Gastroesophageal sphincter (tissue), 4 donors: ENCODE data around the gene SAMD8. TPM values are rescaled to one million over a fixed set of nuclear protein-coding genes. Genes with fewer than 3 reads are reported as not detected.

Source experiments
- ATAC-seq: fragments of 150-250 bp; one replicate; pipeline ENCODE4 v1.9.1; 2016; ENCODE audit warnings: mild to moderate bottlenecking, moderate library complexity
- H3K27ac ChIP-seq, 4 donors: fragments of 200-600 bp; sonication (generic) in 3 of 4; 1 replicate in 3 of 4; 2 replicates in 1 of 4; pipeline ENCODE4 v1.5.1; 2016 to 2019
- H3K27me3 ChIP-seq: fragments of 200-600 bp; sonication (generic); one replicate; pipeline ENCODE4 v1.5.1; 2019
- H3K36me3 ChIP-seq, 2 donors: fragments of 200-600 bp; sonication (generic); one replicate each; pipeline ENCODE4 v1.5.1; 2019; ENCODE audit warnings: control low read depth in 1 of 2
- H3K4me1 ChIP-seq, 3 donors: fragments of 200-600 bp; sonication (generic); 1 replicate in 2 of 3; 2 replicates in 1 of 3; pipeline ENCODE4 v1.5.1; 2016 to 2019; ENCODE audit warnings: control low read depth in 2 of 3
- H3K4me3 ChIP-seq, 2 donors: fragments of 200-600 bp; sonication (generic); one replicate each; pipeline ENCODE4 v1.5.1; 2019; ENCODE audit warnings: mild to moderate bottlenecking in 1 of 2, moderate library complexity in 1 of 2
- H3K9me3 ChIP-seq, 3 donors: fragments of 200-600 bp; sonication (generic); one replicate each; pipeline ENCODE4 v1.5.1; 2017 to 2019; ENCODE audit warnings: control low read depth in 2 of 3
- CTCF ChIP-seq, 4 experiments: fragments of 200-600 bp in 2 of 4; fragments of 450-650 bp in 2 of 4; sonication (generic) in 1 of 4; IDR thresholded peaks; one replicate each; pipeline ENCODE4 v1.5.1; 2017 to 2019; ENCODE audit warnings: antibody characterized with exemption in 4 of 4, mild to moderate bottlenecking in 2 of 4, moderate library complexity in 2 of 4
- EP300 ChIP-seq: sonication (generic); formaldehyde crosslinking; IDR thresholded peaks from one replicate; pipeline ENCODE4 v1.6.1; 2017; ENCODE audit warnings: antibody characterized with exemption, mild to moderate bottlenecking
- POLR2A ChIP-seq, 2 donors: fragments of 450-650 bp; IDR thresholded peaks; one replicate each; pipeline ENCODE4 v1.6.1; 2017; ENCODE audit warnings: antibody characterized with exemption in 2 of 2, mild to moderate bottlenecking in 2 of 2, moderate library complexity in 1 of 2
- POLR2AphosphoS5 ChIP-seq: sonication (generic); formaldehyde crosslinking; IDR thresholded peaks from one replicate; pipeline ENCODE4 v1.6.1; 2017; ENCODE audit warnings: antibody characterized with exemption
- WGBS, 2 donors: methylation state at CpG; one replicate each; pipeline ENCODE4 v1.1.5; 2018; ENCODE audit warnings: low coverage in 1 of 2; 5-methylcytosine and 5-hydroxymethylcytosine counted together
- total RNA-seq, 4 donors: library from RNA; depleted of rRNA; stranded (reverse); fragments of >200 nt; gene quantifications; one replicate each; pipeline ENCODE4 v1.1.0, GENCODE V29; 2016

Gene SAMD8
- total RNA-seq, 4 donors from 2014 or later: 23.2 to 33.8 (median 30.7) TPM

- no peak overlapping the region for H3K27ac ChIP-seq
- H3K36me3 ChIP-seq: no peaks in the 10 kb centered on the region
- no peaks in the 10 kb centered on the region for H3K9me3 ChIP-seq
- no peak for ATAC-seq
- no peaks in the 10 kb centered on the region for H3K27me3 ChIP-seq
- 32 to 41% methylated on average over 2 to 3 of the region's 3 CpGs for WGBS, 2 donors
- no peak for TF ChIP-seq EP300
- no peak for TF ChIP-seq POLR2AphosphoS5
- TF ChIP-seq POLR2A (IDR thresholded peaks at IDR 0.05): no peak
- no peak for TF ChIP-seq CTCF (IDR thresholded peaks at IDR 0.05)
- H3K4me3 ChIP-seq: no peak overlapping the region
- H3K4me1 ChIP-seq: peaks cover 0 to 30% (median 0%) of the 10 kb centered on the region in 3 donors
Observed at GRCh38 chr10:75137533-75138438, 26.3 kb downstream of the SAMD8 start.

- WGBS, 2 donors: 94 to 100% methylated on average over 2 to 3 of the region's 4 CpGs
- Histone ChIP-seq H3K27ac (no peak overlapping the region), H3K27me3 (no peaks in the 10 kb centered on the region), H3K9me3 (no peaks in the 10 kb centered on the region), H3K4me1 (peaks cover 0 to 52% (median 5%) of the 10 kb centered on the region in 3 donors), H3K4me3 (no peak overlapping the region), H3K36me3 (no peaks in the 10 kb centered on the region)
- no peak for TF ChIP-seq POLR2AphosphoS5
- TF ChIP-seq POLR2A (IDR thresholded peaks at IDR 0.05): no peak
- no peak for TF ChIP-seq CTCF (IDR thresholded peaks at IDR 0.05)
- TF ChIP-seq EP300: no peak
- ATAC-seq: no peak
Observed at GRCh38 chr10:75140246-75140645, 28.8 kb downstream of the SAMD8 start.

- Histone ChIP-seq H3K36me3 (no peaks in the 10 kb centered on the region), H3K9me3 (no peaks in the 10 kb centered on the region), H3K4me3 (no peak overlapping the region), H3K27ac (peak overlapping the region in 1 of 4 donors; percentile 22), H3K4me1 (peaks cover 0 to 41% (median 5%) of the 10 kb centered on the region in 3 donors), H3K27me3 (no peaks in the 10 kb centered on the region)
- ATAC-seq: no peak
- 17 to 100% methylated on average over 1 of the region's 1 CpG for WGBS, 2 donors
- no peak for TF ChIP-seq EP300
- no peak for TF ChIP-seq POLR2AphosphoS5
- TF ChIP-seq POLR2A (IDR thresholded peaks at IDR 0.05): no peak
- no peak for TF ChIP-seq CTCF (IDR thresholded peaks at IDR 0.05)
Observed at GRCh38 chr10:75143353-75143752, 31.9 kb downstream of the SAMD8 start.

GRCh38 chr10:75145590-75145989 is 34.1 kb downstream of the SAMD8 start:
- H3K27me3 ChIP-seq: no peaks in the 10 kb centered on the region
- no peaks in the 10 kb centered on the region for H3K9me3 ChIP-seq
- no peak overlapping the region for H3K27ac ChIP-seq
- no peak overlapping the region for H3K4me3 ChIP-seq
- peaks cover 0 to 2% of the 10 kb centered on the region in 2 donors for H3K36me3 ChIP-seq
- WGBS, 2 donors: 60 to 100% methylated on average over 1 of the region's 1 CpG
- peaks cover 0 to 49% (median 5%) of the 10 kb centered on the region in 3 donors for H3K4me1 ChIP-seq
- TF ChIP-seq POLR2AphosphoS5 (no peak), POLR2A (IDR thresholded peaks at IDR 0.05) (no peak), EP300 (no peak), CTCF (IDR thresholded peaks at IDR 0.05) (no peak)
- no peak for ATAC-seq

- Histone ChIP-seq H3K36me3 (peaks cover 0 to 14% of the 10 kb centered on the region in 2 donors), H3K4me1 (peaks cover 0 to 49% (median 5%) of the 10 kb centered on the region in 3 donors), H3K27ac (no peak overlapping the region), H3K27me3 (no peaks in the 10 kb centered on the region), H3K4me3 (no peak overlapping the region), H3K9me3 (no peaks in the 10 kb centered on the region)
- no peak for ATAC-seq
- WGBS, 2 donors: 80 to 81% methylated on average over 2 of the region's 2 CpGs
- TF ChIP-seq POLR2A (IDR thresholded peaks at IDR 0.05): no peak
Observed at GRCh38 chr10:75146780-75147179, 35.3 kb downstream of the SAMD8 start.
